KOPT-K1 (cell line): Measurements from ENCODE around the gene NEUROG2.
"Not testable (repeated sequence)": the region's sequence is repeated elsewhere in the genome, so short reads cannot be mapped to it uniquely, and the experiment has no call there.

Experiments used
- H3K27ac ChIP-seq: fragments of 200-600 bp; sonication (generic); 2 replicates; pipeline ENCODE4 v1.5.1; 2016; ENCODE audit warnings: antibody characterized with exemption, mild to moderate bottlenecking, low read depth, low read length; ENCODE audit not compliant: poor library complexity, severe bottlenecking
- H3K36me3 ChIP-seq: fragments of 200-600 bp; sonication (generic); 2 replicates; pipeline ENCODE4 v1.5.1; 2017; ENCODE audit warnings: antibody characterized with exemption, mild to moderate bottlenecking, low read length, moderate library complexity; ENCODE audit not compliant: insufficient read depth
- H3K9me3 ChIP-seq: fragments of 200-600 bp; sonication (generic); 2 replicates; pipeline ENCODE4 v1.5.1; 2017; ENCODE audit warnings: antibody characterized with exemption, low read length, mild to moderate bottlenecking; ENCODE audit not compliant: insufficient read depth, poor library complexity, severe bottlenecking

NEUROG2 gene

DNA sequence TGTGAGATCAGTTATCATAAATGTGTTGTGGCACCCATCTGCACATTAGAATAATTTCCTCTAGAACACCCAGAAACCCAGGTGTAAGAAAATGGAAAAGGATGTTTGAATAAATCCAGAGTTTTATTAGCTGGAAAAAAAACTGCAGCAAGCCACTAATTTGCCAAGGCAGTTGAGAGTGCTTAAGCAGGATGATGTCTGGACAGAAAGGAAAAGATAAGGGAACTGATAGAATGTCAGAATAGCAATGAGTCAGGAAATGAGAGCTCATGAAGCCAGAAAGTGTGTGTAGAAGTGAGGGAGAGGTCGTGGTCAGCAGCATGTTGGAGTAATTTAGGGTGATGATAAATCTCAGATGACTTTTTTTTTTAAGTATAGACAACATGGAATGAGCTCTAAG is 15.2 kb upstream of the NEUROG2 start:
- H3K9me3 ChIP-seq, result no peaks in the 10 kb centered on the region
- H3K36me3 ChIP-seq, result no peaks in the 10 kb centered on the region
- no peak overlapping the region for H3K27ac ChIP-seq

DNA sequence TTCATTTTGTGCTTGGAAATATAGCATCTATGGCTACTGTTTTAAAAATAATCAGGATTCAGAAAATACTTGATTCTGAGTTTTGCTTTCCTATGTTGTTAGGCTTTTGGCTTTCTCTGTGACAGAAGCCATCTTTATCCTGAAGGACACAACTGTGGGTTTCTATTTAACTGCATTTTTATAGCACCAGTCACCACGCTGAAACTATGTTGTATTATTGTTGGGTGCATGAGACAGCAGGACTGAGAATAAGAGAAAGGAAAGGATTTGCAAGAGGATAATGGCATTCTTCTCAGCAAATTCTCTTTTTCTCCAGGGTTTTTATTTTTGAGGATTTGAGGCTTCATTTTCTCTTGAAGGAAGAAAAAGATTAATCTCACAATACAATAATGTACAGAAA is 10.1 kb upstream of the NEUROG2 start:
- H3K27ac ChIP-seq, result no peak overlapping the region
- no peaks in the 10 kb centered on the region for H3K9me3 ChIP-seq
- no peaks in the 10 kb centered on the region for H3K36me3 ChIP-seq

GRCh38 chr4:112523764-112524505 is 8.0 kb upstream of the NEUROG2 start:
- Histone ChIP-seq H3K36me3 (no peaks in the 10 kb centered on the region), H3K9me3 (peaks cover 4% of the 10 kb centered on the region), H3K27ac (no peak overlapping the region)

- Histone ChIP-seq H3K9me3 (peaks cover 4% of the 10 kb centered on the region), H3K27ac (no peak overlapping the region), H3K36me3 (no peaks in the 10 kb centered on the region)
Observed at GRCh38 chr4:112523008-112523721, 7.2 kb upstream of the NEUROG2 start.

- H3K9me3 ChIP-seq, H3K36me3 ChIP-seq, H3K27ac ChIP-seq: not testable (repeated sequence)
Observed at GRCh38 chr4:112522431-112522830, 6.5 kb upstream of the NEUROG2 start.

- Histone ChIP-seq H3K9me3 (peaks cover 4% of the 10 kb centered on the region), H3K27ac (no peak overlapping the region), H3K36me3 (no peaks in the 10 kb centered on the region)
Observed at GRCh38 chr4:112521123-112522023, 5.4 kb upstream of the NEUROG2 start.

GRCh38 chr4:112520598-112521122 is 4.7 kb upstream of the NEUROG2 start:
- peaks cover 4% of the 10 kb centered on the region for H3K9me3 ChIP-seq
- no peaks in the 10 kb centered on the region for H3K36me3 ChIP-seq
- no peak overlapping the region for H3K27ac ChIP-seq

- no peak overlapping the region for H3K27ac ChIP-seq
- no peaks in the 10 kb centered on the region for H3K36me3 ChIP-seq
- H3K9me3 ChIP-seq, result peaks cover 4% of the 10 kb centered on the region
Observed at GRCh38 chr4:112519689-112520597, 4.0 kb upstream of the NEUROG2 start.

- H3K9me3 ChIP-seq, result peaks cover 4% of the 10 kb centered on the region
- no peak overlapping the region for H3K27ac ChIP-seq
- no peaks in the 10 kb centered on the region for H3K36me3 ChIP-seq
Observed at GRCh38 chr4:112518675-112519074, 2.7 kb upstream of the NEUROG2 start.

- peaks cover 4% of the 10 kb centered on the region for H3K9me3 ChIP-seq
- H3K27ac ChIP-seq, result no peak overlapping the region
- no peaks in the 10 kb centered on the region for H3K36me3 ChIP-seq
Observed at GRCh38 chr4:112517911-112518310, 1.9 kb upstream of the NEUROG2 start.

- no peaks in the 10 kb centered on the region for H3K36me3 ChIP-seq
- no peak overlapping the region for H3K27ac ChIP-seq
- H3K9me3 ChIP-seq, result peaks cover 4% of the 10 kb centered on the region
Observed at GRCh38 chr4:112517067-112517634, 1.2 kb upstream of the NEUROG2 start.

- Histone ChIP-seq H3K9me3 (peaks cover 4% of the 10 kb centered on the region), H3K27ac (no peak overlapping the region), H3K36me3 (no peaks in the 10 kb centered on the region)
Observed at GRCh38 chr4:112516471-112517066, 589 bp upstream of the NEUROG2 start.

DNA sequence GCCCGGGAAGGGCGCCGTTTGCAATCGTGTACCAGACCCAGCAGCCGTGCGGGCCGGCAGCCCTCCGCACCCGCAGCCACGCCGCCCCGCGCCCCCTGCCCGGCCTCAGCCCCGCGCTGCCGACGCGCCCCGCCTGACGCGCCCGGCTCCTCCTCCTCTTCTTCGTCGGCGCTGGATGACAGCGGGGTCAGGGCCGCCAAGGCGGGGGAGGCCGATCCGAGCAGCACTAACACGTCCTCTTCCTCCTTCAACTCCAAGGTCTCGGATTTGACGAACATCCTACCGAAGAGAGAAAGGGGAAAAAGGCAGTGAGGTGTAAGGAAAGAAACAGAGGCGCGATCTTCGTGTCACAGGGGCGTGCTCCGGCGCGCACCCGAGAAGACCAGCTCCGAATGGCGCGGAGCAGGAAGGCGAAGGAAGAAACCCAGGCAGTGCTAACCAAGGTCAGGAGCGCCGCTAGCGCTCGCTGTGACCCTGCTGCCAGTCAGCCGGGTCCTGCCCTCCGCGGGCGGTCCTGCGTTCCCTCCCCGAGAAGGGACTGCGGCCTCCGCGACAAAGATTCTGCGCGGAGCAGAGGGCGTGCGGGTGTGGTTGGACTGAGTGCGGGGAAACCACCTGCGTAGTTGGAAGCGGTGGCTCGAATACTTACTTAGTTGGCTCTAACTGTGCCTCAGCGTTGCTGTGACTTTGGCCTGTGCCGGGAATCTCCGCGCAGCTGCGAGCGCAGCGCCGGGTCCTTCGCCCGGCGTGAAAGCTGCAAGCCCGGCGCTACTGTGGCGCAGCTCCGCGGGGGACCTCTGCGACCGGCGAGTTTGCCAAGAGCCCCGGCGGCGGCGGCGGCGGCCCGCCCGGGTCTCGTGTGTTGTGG is 548 bp downstream of the NEUROG2 start:
- Histone ChIP-seq H3K36me3 (no peaks in the 10 kb centered on the region), H3K9me3 (peaks cover 4% of the 10 kb centered on the region), H3K27ac (no peak overlapping the region)
